ENCODE measurements around the gene AMT.
"Not testable (repeated sequence)": the region's sequence is repeated elsewhere in the genome, so short reads cannot be mapped to it uniquely, and the experiment has no call there.

The AMT gene

GRCh38 chr3:49421890-49422378, 339 bp downstream of the AMT start:
- no peak for DNase-seq (ENCODE audit: low spot score)

GRCh38 chr3:49417516-49418120, 4.7 kb downstream of the AMT start:
- no peak for DNase-seq (ENCODE audit: low spot score)

GRCh38 chr3:49416867-49417266, 5.4 kb downstream of the AMT start:
- no peak for DNase-seq (ENCODE audit: low spot score)

GRCh38 chr3:49415931-49416601, 6.2 kb downstream of the AMT start:
- DNase-seq (ENCODE audit: low spot score): no peak

- DNase-seq (ENCODE audit: low spot score): no peak
Measured at GRCh38 chr3:49414753-49415152, 7.5 kb downstream of the AMT start.

- no peak for DNase-seq (ENCODE audit: low spot score)
Measured at GRCh38 chr3:49413338-49413734, 8.9 kb downstream of the AMT start.

GRCh38 chr3:49412632-49413337, 9.5 kb downstream of the AMT start:
- DNase-seq (ENCODE audit: low spot score): no peak

- peak; percentile 100 for DNase-seq (ENCODE audit: low spot score)
Measured at GRCh38 chr3:49411968-49412631, 10.2 kb downstream of the AMT start, which contains the start of the genes RHOA and TCTA. Gene RHOA (minus strand): TSS chr3:49411976. CDS start chr3:49375589, 36,387 bp downstream. Gene TCTA (plus strand): TSS chr3:49412423. CDS start chr3:49412427, 4 bp downstream.

GRCh38 chr3:49411535-49411967, 10.7 kb downstream of the AMT start:
- peak; percentile 36 for DNase-seq (ENCODE audit: low spot score)

- no peak for DNase-seq (ENCODE audit: low spot score)
Measured at GRCh38 chr3:49410846-49411534, 11.3 kb downstream of the AMT start.

GRCh38 chr3:49410066-49410845, 12.0 kb downstream of the AMT start:
- DNase-seq (ENCODE audit: low spot score): no peak

- no peak for DNase-seq (ENCODE audit: low spot score)
Measured at GRCh38 chr3:49406571-49407565, 15.4 kb downstream of the AMT start.

GRCh38 chr3:49405570-49405969, 16.7 kb downstream of the AMT start:
- not testable (repeated sequence) for DNase-seq (ENCODE audit: low spot score)

GRCh38 chr3:49403891-49404290, 18.4 kb downstream of the AMT start:
- DNase-seq (ENCODE audit: low spot score): no peak

GRCh38 chr3:49401766-49402165, 20.5 kb downstream of the AMT start:
- no peak for DNase-seq (ENCODE audit: low spot score)

GRCh38 chr3:49399461-49399860, 22.8 kb downstream of the AMT start:
- no peak for DNase-seq (ENCODE audit: low spot score)

GRCh38 chr3:49397470-49397869, 24.8 kb downstream of the AMT start:
- DNase-seq (ENCODE audit: low spot score): no peak

GRCh38 chr3:49391310-49391709, 31.0 kb downstream of the AMT start:
- not testable (repeated sequence) for DNase-seq (ENCODE audit: low spot score)

GRCh38 chr3:49389297-49389696, 33.0 kb downstream of the AMT start:
- no peak for DNase-seq (ENCODE audit: low spot score)
